GM12873 (cell line): ENCODE data around the gene TRA2B.

Experiments
- CTCF ChIP-seq: IDR thresholded peaks from 2 replicates; pipeline ENCODE4 v1.5.1; 2012; ENCODE audit warnings: low read depth, mild to moderate bottlenecking, moderate library complexity, low read length, control low read depth; ENCODE audit not compliant: insufficient read depth; ENCODE audit errors: missing control alignments

Gene TRA2B

GRCh38 chr3:185933374-185934173 is 4.2 kb downstream of the TRA2B start:
- TF ChIP-seq CTCF: no peak

- no peak for TF ChIP-seq CTCF
These were observed 5.8 kb downstream of the TRA2B start for GRCh38 chr3:185931777-185932612.

- no peak for TF ChIP-seq CTCF
These were observed 7.3 kb downstream of the TRA2B start for GRCh38 chr3:185930393-185931107.

GRCh38 chr3:185929192-185930151 is 8.3 kb downstream of the TRA2B start:
- TF ChIP-seq CTCF: no peak

- no peak for TF ChIP-seq CTCF
These were observed 9.3 kb downstream of the TRA2B start for GRCh38 chr3:185928496-185928895.

- no peak for TF ChIP-seq CTCF
These were observed 10.2 kb downstream of the TRA2B start for GRCh38 chr3:185927501-185928200.
